GM12878 (cell line): ENCODE results near the gene FOXL3. TPM values are rescaled to one million over a fixed set of nuclear protein-coding genes. Genes with fewer than 3 reads are reported as not detected.

Source experiments
- ATAC-seq: fragments of 200-7000 bp; cut with Tn5 transposase; 3 replicates; pipeline ENCODE4 v1.9.1; 2020; ENCODE audit warnings: mild to moderate bottlenecking, moderate library complexity
- BruUV-seq: library from RNA; stranded (reverse); fragments of 400-500 nt; replicated peaks from 2 replicates; lab custom pipeline; 2021; lab: Mats Ljungman, UMichigan
- CTCF ChIA-PET: fragments of 300-600 bp; sonication (Branson Sonifier 250); formaldehyde crosslinking; extraction: SDS; loops from one replicate; lab custom pipeline; 2021; ENCODE audit warnings: inconsistent platforms; lab: Yijun Ruan, JAX
- POLR2A ChIA-PET: fragments of 350-600 bp; formaldehyde crosslinking; extraction: SDS; loops from one replicate; lab custom pipeline; 2021; ENCODE audit warnings: inconsistent platforms; lab: Charles Lee
- RAD21 ChIA-PET: fragments of 300-600 bp; sonication (Branson Sonifier 250); formaldehyde crosslinking; loops from one replicate; lab custom pipeline; 2023; ENCODE audit warnings: antibody characterized with exemption; ENCODE audit not compliant: unreplicated experiment; lab: Charles Lee
- SMC1A ChIA-PET: fragments of 300-600 bp; sonication (Branson Sonifier 250); formaldehyde crosslinking; loops from one replicate; lab custom pipeline; 2023; ENCODE audit not compliant: unreplicated experiment, uncharacterized antibody; lab: Charles Lee
- DNase-seq: peaks from one replicate; pipeline ENCODE4 v3.0.0-alpha.2; 2011; ENCODE audit warnings: low read depth, low spot score
- FAIRE-seq: peaks from 3 replicates; lab custom pipeline; 2011; peaks lifted over from hg19 to GRCh38; lab: Jason Lieb, UNC
- H2AFZ ChIP-seq: 2 replicates; pipeline ENCODE4 v1.6.0; 2011; ENCODE audit warnings: low read depth, low read length, control low read depth; ENCODE audit not compliant: control insufficient read depth
- H3K27ac ChIP-seq: 2 replicates; pipeline ENCODE4 v1.5.1; 2011; ENCODE audit warnings: control low read depth; ENCODE audit not compliant: control insufficient read depth, insufficient read depth
- H3K27me3 ChIP-seq, 2 experiments: replicated peaks in 1 of 2; 2 replicates each; pipeline versions ENCODE4 v1.6.0 to v1.6.1; 2011; ENCODE audit warnings: low read length in 1 of 2; ENCODE audit not compliant: control insufficient read depth in 2 of 2, insufficient read depth in 2 of 2
- H3K36me3 ChIP-seq, 2 experiments: 2 replicates each; pipeline ENCODE4 v1.5.1; 2011; ENCODE audit warnings: low read length in 1 of 2; ENCODE audit not compliant: control insufficient read depth in 2 of 2, insufficient read depth in 2 of 2
- H3K4me1 ChIP-seq: 2 replicates; pipeline ENCODE4 v1.6.1; 2011; ENCODE audit warnings: mild to moderate bottlenecking, low read length, moderate library complexity, mixed read lengths; ENCODE audit not compliant: control insufficient read depth, insufficient read depth
- H3K4me2 ChIP-seq: 2 replicates; pipeline ENCODE4 v1.6.0; 2011; ENCODE audit warnings: control low read depth; ENCODE audit not compliant: control insufficient read depth, insufficient read depth
- H3K4me3 ChIP-seq: fragments of 200-600 bp; sonication (generic); 2 replicates; pipeline ENCODE4 v1.5.1; 2016
- H3K79me2 ChIP-seq: 2 replicates; pipeline ENCODE4 v1.6.0; 2011; ENCODE audit warnings: low read length; ENCODE audit not compliant: control insufficient read depth, insufficient read depth
- H3K9ac ChIP-seq: 2 replicates; pipeline ENCODE4 v1.8.0; 2011; ENCODE audit warnings: low read length, control low read depth, mixed read lengths; ENCODE audit not compliant: control insufficient read depth, insufficient read depth
- H3K9me3 ChIP-seq: replicated peaks from 3 replicates; pipeline ENCODE4 v1.5.1; 2011; ENCODE audit warnings: mild to moderate bottlenecking, low read length; ENCODE audit not compliant: control insufficient read depth, insufficient read depth
- H4K20me1 ChIP-seq: 2 replicates; pipeline ENCODE4 v1.6.0; 2011; ENCODE audit not compliant: control insufficient read depth, insufficient read depth
- CHD1 ChIP-seq: IDR thresholded peaks from 2 replicates; pipeline ENCODE4 v1.6.1; 2012; ENCODE audit warnings: low read depth, low read length, improper control_type of control experiment
- KDM1A ChIP-seq: fragments of 200-600 bp; sonication (generic); IDR thresholded peaks from 2 replicates; pipeline ENCODE4 v1.6.1; 2016; ENCODE audit warnings: borderline replicate concordance
- MXI1 ChIP-seq: fragments of 150-350 bp; IDR thresholded peaks from 2 replicates; pipeline ENCODE4 v1.6.1; 2011; ENCODE audit warnings: low read depth, mild to moderate bottlenecking, inconsistent platforms, low read length, improper control_type of control experiment
- SMAD5 ChIP-seq: IDR thresholded peaks from 2 replicates; pipeline ENCODE4 v1.6.1; 2016; ENCODE audit warnings: antibody characterized with exemption, low read depth
- YBX1 ChIP-seq: fragments of 450-650 bp; IDR thresholded peaks from 2 replicates; pipeline ENCODE4 v1.6.1; 2016; ENCODE audit warnings: antibody characterized with exemption
- WGBS: methylation state at CpG from one replicate; pipeline ENCODE4 v1.1.6; 2016; ENCODE audit warnings: low lambda C conversion rate; ENCODE audit not compliant: insufficient replicate concordance, insufficient coverage; ENCODE audit errors: missing lambda C conversion rate; 5-methylcytosine and 5-hydroxymethylcytosine counted together
- in situ Hi-C: fragments of 300-500 bp; cut with MboI; formaldehyde crosslinking; loops from 9 replicates; pipeline ENCODE4 v1.14.3; 2018; ENCODE audit warnings: mixed read lengths
- intact Hi-C: fragments of 100-400 bp; cut with micrococcal nuclease; formaldehyde crosslinking; loops from one replicate; pipeline ENCODE4 v1.14.2; 2022; ENCODE audit not compliant: unreplicated experiment
- polyA plus RNA-seq, 11 experiments: library from polyadenylated mRNA; depleted of rRNA in 4 of 11; unstranded in 6 of 11; stranded (reverse) in 5 of 11; fragments of >200 nt; fragmentation: Nextera tagmentation in 4 of 11; fragmentation: Illumina TruSeq in 1 of 11; extraction: Ambion mirVana in 4 of 11; extraction: Trizol in 1 of 11; gene quantifications; 1 replicate in 1 of 11; 2 replicates in 10 of 11; pipeline versions ENCODE4 v1.2.1 to v1.2.3, GENCODE V29; 2011 to 2016; ENCODE audit warnings: inconsistent platforms in 2 of 11, missing spikeins in 2 of 11, low read depth in 1 of 11
- total RNA-seq, 4 experiments: library from RNA; depleted of rRNA in 3 of 4; stranded (reverse); fragments of >200 nt in 3 of 4; fragmentation: Illumina TruSeq in 1 of 4; extraction: Trizol in 1 of 4; gene quantifications; 2 replicates each; pipeline versions ENCODE4 v1.2.1 to v1.2.3, GENCODE V29; 2013 to 2021
- TF ChIP-seq, protein P1 (sequence below): fragments of 450-650 bp; IDR thresholded peaks from 2 replicates; pipeline ENCODE4 v1.6.1; 2016; ENCODE audit warnings: mild to moderate bottlenecking
- TF ChIP-seq, protein P2 (sequence below): fragments of 150-350 bp; IDR thresholded peaks from 2 replicates; pipeline ENCODE4 v1.6.1; 2016; ENCODE audit warnings: low read depth, low read length

Gene FOXL3
- total and polyA plus RNA-seq, 10 of the 15 experiments (the other 5 are each of a cell fraction or from before 2014, with no cell fraction given), result not detected

GRCh38 chr7:256981-257646, 32.9 kb upstream of the FOXL3 start (continued):
- TF ChIP-seq, protein P1, sequence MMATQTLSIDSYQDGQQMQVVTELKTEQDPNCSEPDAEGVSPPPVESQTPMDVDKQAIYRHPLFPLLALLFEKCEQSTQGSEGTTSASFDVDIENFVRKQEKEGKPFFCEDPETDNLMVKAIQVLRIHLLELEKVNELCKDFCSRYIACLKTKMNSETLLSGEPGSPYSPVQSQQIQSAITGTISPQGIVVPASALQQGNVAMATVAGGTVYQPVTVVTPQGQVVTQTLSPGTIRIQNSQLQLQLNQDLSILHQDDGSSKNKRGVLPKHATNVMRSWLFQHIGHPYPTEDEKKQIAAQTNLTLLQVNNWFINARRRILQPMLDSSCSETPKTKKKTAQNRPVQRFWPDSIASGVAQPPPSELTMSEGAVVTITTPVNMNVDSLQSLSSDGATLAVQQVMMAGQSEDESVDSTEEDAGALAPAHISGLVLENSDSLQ, result no peak
- TF ChIP-seq MXI1 (no peak), CHD1 (no peak), SMAD5 (no peak), KDM1A (no peak)
- TF ChIP-seq, all 136 proteins: peak for 0

DNA sequence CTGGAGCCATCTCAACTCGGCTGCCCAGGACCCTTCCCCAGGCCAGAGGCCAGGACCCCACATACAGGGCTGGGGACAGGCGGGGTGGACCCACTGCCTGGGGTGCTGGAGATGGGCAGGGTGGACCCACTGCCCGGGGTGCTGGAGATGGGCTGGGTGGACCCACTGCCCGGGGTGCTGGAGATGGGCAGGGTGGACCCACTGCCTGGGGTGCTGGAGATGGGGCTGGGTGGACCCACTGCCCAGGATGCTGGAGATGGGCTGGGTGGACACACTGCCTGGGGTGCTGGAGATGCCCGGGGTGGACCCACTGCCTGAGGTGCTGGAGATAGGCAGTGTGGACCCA, 32.4 kb upstream of the FOXL3 start:
- POLR2A ChIA-PET, result no interaction called here
- no peak overlapping the region for H3K9ac ChIP-seq
- in situ Hi-C loops, result no loop called here
- TF ChIP-seq YBX1, result no peak
- TF ChIP-seq, protein P2, sequence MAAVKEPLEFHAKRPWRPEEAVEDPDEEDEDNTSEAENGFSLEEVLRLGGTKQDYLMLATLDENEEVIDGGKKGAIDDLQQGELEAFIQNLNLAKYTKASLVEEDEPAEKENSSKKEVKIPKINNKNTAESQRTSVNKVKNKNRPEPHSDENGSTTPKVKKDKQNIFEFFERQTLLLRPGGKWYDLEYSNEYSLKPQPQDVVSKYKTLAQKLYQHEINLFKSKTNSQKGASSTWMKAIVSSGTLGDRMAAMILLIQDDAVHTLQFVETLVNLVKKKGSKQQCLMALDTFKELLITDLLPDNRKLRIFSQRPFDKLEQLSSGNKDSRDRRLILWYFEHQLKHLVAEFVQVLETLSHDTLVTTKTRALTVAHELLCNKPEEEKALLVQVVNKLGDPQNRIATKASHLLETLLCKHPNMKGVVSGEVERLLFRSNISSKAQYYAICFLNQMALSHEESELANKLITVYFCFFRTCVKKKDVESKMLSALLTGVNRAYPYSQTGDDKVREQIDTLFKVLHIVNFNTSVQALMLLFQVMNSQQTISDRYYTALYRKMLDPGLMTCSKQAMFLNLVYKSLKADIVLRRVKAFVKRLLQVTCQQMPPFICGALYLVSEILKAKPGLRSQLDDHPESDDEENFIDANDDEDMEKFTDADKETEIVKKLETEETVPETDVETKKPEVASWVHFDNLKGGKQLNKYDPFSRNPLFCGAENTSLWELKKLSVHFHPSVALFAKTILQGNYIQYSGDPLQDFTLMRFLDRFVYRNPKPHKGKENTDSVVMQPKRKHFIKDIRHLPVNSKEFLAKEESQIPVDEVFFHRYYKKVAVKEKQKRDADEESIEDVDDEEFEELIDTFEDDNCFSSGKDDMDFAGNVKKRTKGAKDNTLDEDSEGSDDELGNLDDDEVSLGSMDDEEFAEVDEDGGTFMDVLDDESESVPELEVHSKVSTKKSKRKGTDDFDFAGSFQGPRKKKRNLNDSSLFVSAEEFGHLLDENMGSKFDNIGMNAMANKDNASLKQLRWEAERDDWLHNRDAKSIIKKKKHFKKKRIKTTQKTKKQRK, result no peak
- TF ChIP-seq, all 136 proteins: peak for 0
- Histone ChIP-seq H3K9me3 (no peaks in the 10 kb centered on the region; the same call in 2 of the 3 replicates), H4K20me1 (no peaks in the 10 kb centered on the region), H3K4me2 (no peak overlapping the region), H3K79me2 (no peaks in the 10 kb centered on the region), H3K36me3 (no peaks in the 10 kb centered on the region), H2AFZ (no peak overlapping the region), H3K27ac (no peak overlapping the region), H3K27me3 (no peaks in the 10 kb centered on the region), H3K4me1 (no peaks in the 10 kb centered on the region), H3K4me3 (no peak overlapping the region)
- no TSS peak for BruUV-seq
- 32% methylated on average over 5 of the region's 5 CpGs for WGBS
- ChIA-PET CTCF (no interaction called here), RAD21 (no interaction called here), SMC1A (no interaction called here)
- FAIRE-seq (no peak), ATAC-seq (no peak), DNase-seq (no peak)
- intact Hi-C loops, result no loop called here
